A172 (cell line): Measurements from ENCODE around the gene CPEB4. TPM values are rescaled to one million over a fixed set of nuclear protein-coding genes. Genes with fewer than 3 reads are reported as not detected.

ENCODE experiments used
- DNase-seq: peaks from one replicate; pipeline ENCODE4 v3.0.0-alpha.2; 2015; ENCODE audit warnings: low spot score
- total RNA-seq: library from RNA; depleted of rRNA; stranded (reverse); fragments of >200 nt; shearing (Covaris generic); gene quantifications from 2 replicates; pipeline ENCODE4 v1.2.3, GENCODE V29; 2014

Gene CPEB4
- total RNA-seq, 1 experiment from 2014 or later: 25.9 TPM

GRCh38 chr5:173884402-173885053, 3.6 kb upstream of the CPEB4 start:
- DNase-seq: no peak

- DNase-seq: no peak
Measured at GRCh38 chr5:173885054-173885443, 3.1 kb upstream of the CPEB4 start.

- no peak for DNase-seq
Measured at GRCh38 chr5:173885475-173886010, 2.6 kb upstream of the CPEB4 start.

GRCh38 chr5:173886150-173886549, 2.0 kb upstream of the CPEB4 start:
- DNase-seq: no peak

GRCh38 chr5:173888473-173889131, 453 bp downstream of the CPEB4 start:
- peak; percentile 35 for DNase-seq

GRCh38 chr5:173890195-173890991, 2.2 kb downstream of the CPEB4 start:
- peak; percentile 42 for DNase-seq

- no peak for DNase-seq
Measured at GRCh38 chr5:173891308-173892116, 3.4 kb downstream of the CPEB4 start.

- DNase-seq: no peak
Measured at GRCh38 chr5:173893192-173893561, 5.0 kb downstream of the CPEB4 start.

GRCh38 chr5:173895401-173896165, 7.4 kb downstream of the CPEB4 start:
- no peak for DNase-seq

- no peak for DNase-seq
Measured at GRCh38 chr5:173896631-173897030, 8.5 kb downstream of the CPEB4 start.

GRCh38 chr5:173901705-173902104, 13.6 kb downstream of the CPEB4 start:
- DNase-seq: no peak

GRCh38 chr5:173902334-173902733, 14.2 kb downstream of the CPEB4 start:
- DNase-seq: no peak

GRCh38 chr5:173902743-173903142, 14.6 kb downstream of the CPEB4 start:
- DNase-seq: no peak

- DNase-seq: no peak
Measured at GRCh38 chr5:173903396-173904140, 15.4 kb downstream of the CPEB4 start.

- no peak for DNase-seq
Measured at GRCh38 chr5:173904151-173904550, 16.0 kb downstream of the CPEB4 start.

- DNase-seq: no peak
Measured at GRCh38 chr5:173907284-173907683, 19.1 kb downstream of the CPEB4 start.

- DNase-seq: no peak
Measured at GRCh38 chr5:173907686-173908371, 19.7 kb downstream of the CPEB4 start.

GRCh38 chr5:173909199-173909598, 21.1 kb downstream of the CPEB4 start:
- no peak for DNase-seq

GRCh38 chr5:173910215-173910614, 22.1 kb downstream of the CPEB4 start:
- DNase-seq: no peak

- DNase-seq: no peak
Measured at GRCh38 chr5:173911623-173912022, 23.5 kb downstream of the CPEB4 start.
